GM12873 (cell line): ENCODE data around the gene HCRTR1.

Source experiments
- CTCF ChIP-seq: IDR thresholded peaks from 2 replicates; pipeline ENCODE4 v1.5.1; 2012; ENCODE audit warnings: low read depth, mild to moderate bottlenecking, moderate library complexity, low read length, control low read depth; ENCODE audit not compliant: insufficient read depth; ENCODE audit errors: missing control alignments

Gene HCRTR1

GRCh38 chr1:31650161-31651088, 32.9 kb downstream of the HCRTR1 start:
- no peak for TF ChIP-seq CTCF

- TF ChIP-seq CTCF, result no peak
These were observed 33.6 kb downstream of the HCRTR1 start for GRCh38 chr1:31651089-31651420.

- TF ChIP-seq CTCF, result no peak
These were observed 34.3 kb downstream of the HCRTR1 start for GRCh38 chr1:31651766-31652165.

GRCh38 chr1:31652891-31653499, 35.5 kb downstream of the HCRTR1 start:
- no peak for TF ChIP-seq CTCF

- no peak for TF ChIP-seq CTCF
These were observed 36.4 kb downstream of the HCRTR1 start for GRCh38 chr1:31653717-31654473.

- no peak for TF ChIP-seq CTCF
These were observed 36.9 kb downstream of the HCRTR1 start for GRCh38 chr1:31654474-31654776.

GRCh38 chr1:31655104-31655503, 37.6 kb downstream of the HCRTR1 start:
- TF ChIP-seq CTCF, result no peak
